Glutamatergic neuron (in vitro differentiated cells): ENCODE measurements around the gene NEK10. TPM values are rescaled to one million over a fixed set of nuclear protein-coding genes. Genes with fewer than 3 reads are reported as not detected.

ENCODE experiments used
- DNase-seq: peaks from one replicate; pipeline ENCODE4 v3.0.0; 2022
- H3K27ac Mint-ChIP-seq: one replicate; pipeline ENCODE4 v1.8.0; 2020; ENCODE audit warnings: mild to moderate bottlenecking, mixed read lengths, inconsistent platforms; ENCODE audit not compliant: unreplicated experiment
- H3K27me3 Mint-ChIP-seq: one replicate; pipeline ENCODE4 v1.8.0; 2020; ENCODE audit warnings: mild to moderate bottlenecking, moderate library complexity, mixed read lengths, inconsistent platforms; ENCODE audit not compliant: unreplicated experiment
- H3K36me3 Mint-ChIP-seq: one replicate; pipeline ENCODE4 v1.8.0; 2020; ENCODE audit warnings: mild to moderate bottlenecking, mixed read lengths, inconsistent platforms; ENCODE audit not compliant: unreplicated experiment
- H3K4me1 Mint-ChIP-seq: one replicate; pipeline ENCODE4 v1.8.0; 2020; ENCODE audit warnings: mild to moderate bottlenecking, low read depth, mixed read lengths, inconsistent platforms; ENCODE audit not compliant: unreplicated experiment
- H3K4me3 Mint-ChIP-seq: one replicate; pipeline ENCODE4 v1.8.0; 2020; ENCODE audit warnings: mild to moderate bottlenecking, mixed read lengths, inconsistent platforms; ENCODE audit not compliant: unreplicated experiment
- H3K9me3 Mint-ChIP-seq: one replicate; pipeline ENCODE4 v1.8.0; 2020; ENCODE audit warnings: mild to moderate bottlenecking, moderate library complexity, mixed read lengths, inconsistent platforms; ENCODE audit not compliant: unreplicated experiment
- total RNA-seq: library from RNA; stranded (reverse); fragmentation: NEBNext Ultra II Directional; extraction: Animal tissue kit (Norgen Biotek cat#: 25700); gene quantifications from one replicate; pipeline ENCODE4 v1.2.1, GENCODE V29; 2021; ENCODE audit not compliant: unreplicated experiment
- TF ChIP-seq, protein P1 (sequence below): fragments of 200-600 bp; sonication (generic); IDR thresholded peaks from one replicate; pipeline ENCODE4 v1.5.0; 2021; ENCODE audit not compliant: partially characterized antibody, unreplicated experiment

NEK10 gene
- total RNA-seq, 1 donor from 2014 or later = 1.5 TPM

DNA sequence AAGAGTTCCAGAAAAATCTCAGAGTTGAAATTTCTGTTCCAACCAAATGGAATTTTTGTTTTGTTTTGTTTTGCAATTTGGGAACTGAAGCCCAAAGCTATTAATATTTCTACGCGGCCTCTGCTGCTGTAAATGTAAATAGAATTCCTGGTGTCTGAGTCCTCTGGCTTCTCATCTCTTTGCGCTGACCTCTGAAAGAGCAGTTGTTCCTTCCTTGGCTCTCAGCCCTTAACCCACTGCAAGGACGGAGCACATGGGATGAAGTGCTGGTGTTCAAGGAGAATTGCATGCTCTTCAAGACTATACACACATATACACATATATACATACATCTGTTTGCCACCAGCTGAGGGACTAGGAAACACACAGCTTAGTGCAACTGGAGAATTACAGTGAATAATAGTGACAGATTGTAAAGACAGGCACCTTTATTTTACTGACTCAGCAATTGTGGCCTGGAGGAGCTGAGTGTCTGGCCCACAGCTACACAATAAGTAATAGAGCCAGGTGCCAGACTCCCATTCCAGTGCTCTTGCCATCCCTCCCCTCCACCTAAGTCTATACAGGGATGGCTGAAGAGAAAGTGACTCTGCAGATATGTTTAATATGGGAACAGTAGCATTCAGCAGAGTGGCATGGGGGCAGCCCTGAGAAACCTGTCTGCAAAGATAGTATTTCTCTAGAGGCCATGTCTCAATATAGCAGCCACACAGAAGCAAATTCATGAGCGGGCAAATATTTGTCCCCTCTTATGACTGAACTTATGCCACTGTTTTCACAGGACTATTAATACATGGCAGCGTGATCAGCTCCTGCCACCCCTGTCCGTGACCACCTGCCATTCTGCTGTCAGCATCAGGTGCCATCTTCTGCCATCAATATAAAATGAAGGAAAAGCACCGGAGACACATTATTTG lies 42.3 kb downstream of the NEK10 start:
- Mint-ChIP-seq H3K9me3 (peaks cover 4% of the 10 kb centered on the region), H3K36me3 (peaks cover 7% of the 10 kb centered on the region), H3K27me3 (peaks cover 3% of the 10 kb centered on the region), H3K27ac (no peak overlapping the region), H3K4me1 (no peaks in the 10 kb centered on the region), H3K4me3 (no peak overlapping the region)
- DNase-seq = no peak
- TF ChIP-seq, protein P1, sequence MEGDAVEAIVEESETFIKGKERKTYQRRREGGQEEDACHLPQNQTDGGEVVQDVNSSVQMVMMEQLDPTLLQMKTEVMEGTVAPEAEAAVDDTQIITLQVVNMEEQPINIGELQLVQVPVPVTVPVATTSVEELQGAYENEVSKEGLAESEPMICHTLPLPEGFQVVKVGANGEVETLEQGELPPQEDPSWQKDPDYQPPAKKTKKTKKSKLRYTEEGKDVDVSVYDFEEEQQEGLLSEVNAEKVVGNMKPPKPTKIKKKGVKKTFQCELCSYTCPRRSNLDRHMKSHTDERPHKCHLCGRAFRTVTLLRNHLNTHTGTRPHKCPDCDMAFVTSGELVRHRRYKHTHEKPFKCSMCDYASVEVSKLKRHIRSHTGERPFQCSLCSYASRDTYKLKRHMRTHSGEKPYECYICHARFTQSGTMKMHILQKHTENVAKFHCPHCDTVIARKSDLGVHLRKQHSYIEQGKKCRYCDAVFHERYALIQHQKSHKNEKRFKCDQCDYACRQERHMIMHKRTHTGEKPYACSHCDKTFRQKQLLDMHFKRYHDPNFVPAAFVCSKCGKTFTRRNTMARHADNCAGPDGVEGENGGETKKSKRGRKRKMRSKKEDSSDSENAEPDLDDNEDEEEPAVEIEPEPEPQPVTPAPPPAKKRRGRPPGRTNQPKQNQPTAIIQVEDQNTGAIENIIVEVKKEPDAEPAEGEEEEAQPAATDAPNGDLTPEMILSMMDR = no peak

DNA sequence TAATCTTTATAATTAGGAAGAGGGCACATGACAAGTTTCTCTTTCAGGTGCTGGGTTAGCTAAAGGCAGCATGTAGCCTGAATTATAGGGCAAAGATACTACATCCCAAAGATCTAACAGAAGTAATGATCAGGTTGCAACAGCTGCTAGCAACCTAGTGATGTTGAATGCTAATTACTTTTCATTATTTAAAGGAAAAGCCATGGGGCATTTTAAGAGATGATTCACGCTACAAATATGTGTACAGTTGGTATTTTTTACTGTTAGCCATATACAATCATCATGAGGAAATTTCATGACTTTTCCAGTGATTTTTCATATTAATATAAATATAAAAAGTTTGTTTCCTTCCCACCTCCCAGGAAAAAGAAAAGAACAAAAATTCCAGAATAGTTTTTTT lies 43.0 kb downstream of the NEK10 start:
- Mint-ChIP-seq H3K4me3 (no peak overlapping the region), H3K4me1 (no peaks in the 10 kb centered on the region), H3K27ac (no peak overlapping the region), H3K36me3 (peaks cover 7% of the 10 kb centered on the region), H3K27me3 (peaks cover 3% of the 10 kb centered on the region), H3K9me3 (peaks cover 4% of the 10 kb centered on the region)
- TF ChIP-seq, protein P1 = no peak
- no peak for DNase-seq

DNA sequence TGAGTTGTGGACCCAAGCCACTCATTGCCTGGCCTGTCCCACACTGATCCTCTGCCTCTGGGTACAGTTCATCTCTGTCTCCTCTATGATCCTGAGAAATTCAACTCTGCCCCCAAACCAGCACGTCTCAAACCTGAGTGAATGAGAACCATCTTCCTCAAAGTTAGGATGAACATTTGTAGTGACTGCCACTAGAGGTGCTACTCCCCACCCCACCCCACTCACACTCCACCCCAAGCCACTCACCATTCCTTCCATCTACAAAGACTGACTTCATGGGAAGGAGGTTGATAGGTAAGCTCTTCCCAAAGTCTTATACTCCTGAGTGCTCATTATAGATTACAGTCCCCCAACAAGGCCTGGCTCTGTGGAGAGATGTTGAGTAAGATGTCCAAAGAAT lies 43.8 kb downstream of the NEK10 start:
- Mint-ChIP-seq H3K36me3 (peaks cover 7% of the 10 kb centered on the region), H3K27ac (no peak overlapping the region), H3K4me1 (no peaks in the 10 kb centered on the region), H3K9me3 (peaks cover 4% of the 10 kb centered on the region), H3K27me3 (peaks cover 3% of the 10 kb centered on the region), H3K4me3 (no peak overlapping the region)
- DNase-seq = no peak
- TF ChIP-seq, protein P1 = no peak

DNA sequence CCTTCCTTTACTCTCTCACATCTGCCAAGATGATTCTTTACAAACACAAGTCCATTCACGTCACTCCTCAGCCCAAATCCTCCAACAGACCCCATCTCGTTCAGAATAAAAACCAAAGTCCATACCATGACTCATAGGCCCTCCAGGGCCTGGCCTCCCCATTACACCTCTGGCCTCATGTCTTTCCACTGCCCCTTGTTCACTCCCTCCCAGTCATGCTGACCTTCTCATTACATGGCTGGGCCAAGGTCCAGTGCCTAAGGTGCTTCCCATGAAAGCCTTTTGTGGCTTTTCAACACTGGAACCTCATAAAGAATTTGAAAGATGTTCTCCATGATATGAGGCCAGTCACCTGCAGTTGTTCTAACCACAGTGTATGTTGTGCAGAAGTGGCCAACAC lies 44.5 kb downstream of the NEK10 start:
- H3K4me1 Mint-ChIP-seq = no peaks in the 10 kb centered on the region
- TF ChIP-seq, protein P1 = no peak
- peaks cover 7% of the 10 kb centered on the region for H3K36me3 Mint-ChIP-seq
- H3K27ac Mint-ChIP-seq = no peak overlapping the region
- peaks cover 3% of the 10 kb centered on the region for H3K27me3 Mint-ChIP-seq
- no peak overlapping the region for H3K4me3 Mint-ChIP-seq
- no peak for DNase-seq
- peaks cover 4% of the 10 kb centered on the region for H3K9me3 Mint-ChIP-seq

DNA sequence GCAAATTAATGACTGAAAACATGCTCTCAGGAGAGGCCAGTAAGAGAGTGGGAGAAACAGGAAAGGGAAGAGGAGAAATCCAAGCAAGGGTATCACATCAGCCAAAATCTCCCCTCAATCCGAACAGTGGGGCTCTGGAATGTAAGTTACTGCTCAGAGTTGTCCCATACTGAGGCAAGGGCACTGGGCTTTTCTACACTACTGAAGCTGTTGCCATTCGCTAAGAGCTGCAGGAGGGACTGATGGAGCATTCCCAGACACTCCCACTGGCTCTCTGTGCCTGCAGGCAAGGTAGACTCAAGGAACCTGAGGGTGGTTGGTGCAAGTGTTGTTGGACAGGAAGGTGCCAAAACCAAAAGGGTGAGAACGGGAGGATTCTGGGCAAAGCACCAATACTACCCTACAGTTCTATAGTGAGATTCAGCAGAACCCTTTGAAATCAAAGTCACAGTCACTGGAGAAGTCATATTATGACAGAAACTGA lies 46.1 kb downstream of the NEK10 start:
- H3K36me3 Mint-ChIP-seq = peaks cover under 1% of the 10 kb centered on the region
- TF ChIP-seq, protein P1 = no peak

More for the DNA sequence above, 46.1 kb downstream of the NEK10 start:
- Mint-ChIP-seq H3K9me3 (no peaks in the 10 kb centered on the region), H3K4me1 (no peaks in the 10 kb centered on the region), H3K4me3 (no peak overlapping the region), H3K27me3 (peaks cover 3% of the 10 kb centered on the region), H3K27ac (no peak overlapping the region)
- DNase-seq = no peak
